Activated CD4-positive, CD25-positive, alpha-beta regulatory T cell treated with anti-CD3 and anti-CD28 coated beads, Interleukin-2, amount 50 U/mL, for 72 hours (primary cell): ENCODE data around the gene KISS1.

Source experiments
- DNase-seq: peaks from one replicate; pipeline ENCODE4 v3.0.0; 2021

Gene KISS1

DNA sequence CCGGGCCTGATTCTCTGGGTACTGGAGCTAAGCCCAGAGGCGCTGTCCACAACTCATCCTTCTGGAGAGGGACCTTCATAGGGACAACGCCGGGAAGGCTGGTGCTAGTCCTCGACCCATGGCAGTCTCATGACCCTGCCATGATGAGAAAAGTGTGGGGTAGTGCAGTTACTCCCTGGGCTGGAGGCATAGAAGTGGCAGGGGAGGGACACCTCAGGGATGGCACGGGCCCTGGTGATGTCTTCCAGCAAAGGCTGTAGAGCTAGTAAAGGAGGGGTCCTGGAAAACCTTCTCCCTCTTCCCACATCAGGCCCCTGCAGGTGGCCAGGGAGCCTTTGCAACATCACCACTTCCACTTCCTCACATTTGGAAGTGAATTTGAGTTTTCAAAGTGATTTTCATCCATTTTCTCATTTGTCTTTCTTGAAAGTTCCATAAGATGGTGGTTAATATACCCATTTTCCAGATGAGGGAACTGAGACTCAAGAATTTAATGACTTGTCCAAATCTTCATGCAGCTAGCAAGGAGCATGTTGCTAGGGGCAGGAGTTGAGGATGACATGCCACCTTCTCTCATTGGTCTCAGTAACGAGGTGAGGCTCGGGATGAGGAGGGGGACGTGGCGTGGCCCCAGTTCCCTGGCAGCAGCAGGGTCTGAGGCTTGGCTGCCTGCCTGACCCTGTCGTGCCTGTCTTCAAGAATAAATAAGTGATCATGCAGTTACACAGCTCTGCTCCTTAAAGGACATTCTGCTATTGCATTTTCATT lies 20.8 kb upstream of the KISS1 start:
- DNase-seq = no peak

- no peak for DNase-seq
Measured at GRCh38 chr1:204216236-204216635, 19.9 kb upstream of the KISS1 start.

DNA sequence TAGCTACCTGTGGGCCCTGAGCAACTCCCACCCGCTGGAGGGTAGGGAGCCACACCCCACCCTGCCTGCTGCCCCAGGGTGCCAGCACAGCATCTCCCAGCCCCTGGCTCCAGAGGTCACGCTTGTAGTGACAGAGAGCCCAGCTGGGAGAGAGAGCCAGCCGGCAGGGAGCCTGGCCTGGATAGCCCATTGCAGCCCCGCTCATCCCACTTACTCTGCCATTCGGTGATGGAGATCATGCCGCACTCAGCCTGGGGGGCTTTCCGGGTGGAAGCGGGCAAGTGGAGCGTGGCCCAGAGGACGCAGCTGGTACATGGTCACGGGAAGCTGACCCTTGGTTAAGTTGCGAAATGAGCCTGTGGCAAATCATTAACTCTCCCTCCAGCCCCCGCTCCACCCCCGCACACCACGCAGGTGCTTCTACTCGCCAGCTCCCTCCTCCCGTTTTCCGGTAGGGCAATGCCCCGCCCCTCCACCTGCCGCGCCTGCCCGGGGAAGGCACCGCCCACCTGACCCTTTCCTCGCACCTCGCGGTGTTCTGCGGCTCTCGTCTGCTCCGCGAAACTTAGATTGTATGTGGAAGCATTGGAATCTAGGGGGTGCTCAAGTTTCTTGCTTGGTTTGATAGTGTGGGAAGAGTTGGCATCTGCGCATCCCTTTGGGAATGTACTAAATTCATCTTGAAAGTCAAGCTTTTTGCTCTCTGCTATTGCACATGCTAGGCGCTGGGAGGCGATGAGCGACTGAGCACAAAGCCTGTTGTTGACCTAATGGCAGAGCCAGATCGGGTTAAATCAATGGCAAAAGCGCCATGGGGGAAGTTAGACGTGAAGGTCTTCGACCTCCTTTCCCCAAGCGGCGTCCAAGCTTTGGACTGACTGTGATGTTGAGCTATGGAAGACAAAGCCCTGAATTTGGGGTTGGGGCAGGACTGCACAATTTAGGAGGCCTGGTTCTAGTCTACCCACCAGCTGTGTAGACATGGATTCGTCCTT lies 17.7 kb upstream of the KISS1 start, which contains the start of gene GOLT1A:
GOLT1A (minus strand) TSS at position 321 of the 995 bp plus-strand sequence; CDS start at position 239, 82 bp downstream.
- DNase-seq = no peak

- no peak for DNase-seq
Measured at GRCh38 chr1:204212715-204213114, 16.4 kb upstream of the KISS1 start.

GRCh38 chr1:204211046-204211445 lies 14.8 kb upstream of the KISS1 start:
- DNase-seq = no peak

DNA sequence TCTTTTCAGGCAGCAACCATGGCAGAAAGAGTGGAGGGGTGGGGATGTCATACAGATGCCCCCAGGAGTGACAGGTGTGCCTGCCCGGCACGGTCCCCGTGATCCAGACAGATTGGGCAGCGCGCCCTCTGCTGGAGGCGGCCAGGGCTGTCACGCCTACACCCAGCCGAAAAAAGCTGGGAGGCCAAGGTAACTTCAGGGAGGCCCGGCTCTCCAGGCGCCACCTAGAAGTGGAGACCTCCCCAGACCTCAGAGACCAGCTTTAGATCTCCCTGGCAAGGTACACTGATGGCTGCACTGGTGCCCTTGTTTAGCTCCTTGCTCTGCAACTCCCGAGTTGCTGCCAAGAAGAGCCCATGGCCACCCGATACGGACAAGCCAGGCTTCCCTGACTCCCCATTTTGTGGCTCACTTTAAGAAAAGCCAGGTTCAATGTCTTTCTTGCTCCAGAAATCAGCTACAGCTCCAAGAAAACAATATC lies 10.9 kb upstream of the KISS1 start:
- DNase-seq = peak; percentile 77

DNA sequence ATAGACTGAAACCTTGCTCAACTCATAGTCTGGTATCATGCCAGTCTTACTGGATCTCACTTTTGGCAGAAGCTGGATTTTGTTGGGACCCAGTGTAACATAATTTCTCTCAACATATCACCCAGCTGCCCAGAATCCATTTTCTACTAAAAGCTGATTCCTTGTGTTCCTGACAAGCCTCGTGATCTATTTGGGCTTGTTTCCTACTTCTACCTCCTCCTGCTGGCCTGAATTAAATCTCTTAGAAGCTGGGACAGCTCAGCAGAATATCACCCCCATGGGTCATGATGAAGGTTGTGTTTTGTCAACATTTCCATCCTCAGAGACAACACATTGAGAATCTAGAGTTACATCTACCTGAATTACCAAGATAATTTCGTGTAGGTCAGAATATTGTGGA lies 9.8 kb upstream of the KISS1 start:
- no peak for DNase-seq

DNA sequence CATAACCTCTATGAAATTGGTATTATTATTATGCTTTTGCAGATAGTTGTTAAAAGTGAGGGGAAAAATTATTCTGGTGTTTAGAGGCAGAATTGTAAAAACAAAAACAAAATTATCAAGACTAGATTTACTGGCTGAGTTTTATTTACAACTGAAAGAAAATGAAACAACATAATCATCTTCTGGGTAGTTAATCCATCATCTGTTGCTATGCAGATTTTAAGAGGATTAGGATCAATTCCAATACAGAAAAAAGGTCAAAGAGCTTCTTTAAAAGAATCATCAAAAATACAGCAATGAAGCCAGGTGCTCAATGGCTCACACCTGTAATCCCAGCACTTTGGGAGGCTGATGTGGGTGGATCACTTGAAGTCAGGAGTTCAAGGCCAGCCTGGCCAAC lies 9.2 kb upstream of the KISS1 start:
- DNase-seq = no peak

- DNase-seq = no peak
Measured at GRCh38 chr1:204204944-204205343, 8.7 kb upstream of the KISS1 start.

- DNase-seq = no peak
Measured at GRCh38 chr1:204203206-204203767, 7.0 kb upstream of the KISS1 start.

- no peak for DNase-seq
Measured at GRCh38 chr1:204202481-204202880, 6.2 kb upstream of the KISS1 start.

DNA sequence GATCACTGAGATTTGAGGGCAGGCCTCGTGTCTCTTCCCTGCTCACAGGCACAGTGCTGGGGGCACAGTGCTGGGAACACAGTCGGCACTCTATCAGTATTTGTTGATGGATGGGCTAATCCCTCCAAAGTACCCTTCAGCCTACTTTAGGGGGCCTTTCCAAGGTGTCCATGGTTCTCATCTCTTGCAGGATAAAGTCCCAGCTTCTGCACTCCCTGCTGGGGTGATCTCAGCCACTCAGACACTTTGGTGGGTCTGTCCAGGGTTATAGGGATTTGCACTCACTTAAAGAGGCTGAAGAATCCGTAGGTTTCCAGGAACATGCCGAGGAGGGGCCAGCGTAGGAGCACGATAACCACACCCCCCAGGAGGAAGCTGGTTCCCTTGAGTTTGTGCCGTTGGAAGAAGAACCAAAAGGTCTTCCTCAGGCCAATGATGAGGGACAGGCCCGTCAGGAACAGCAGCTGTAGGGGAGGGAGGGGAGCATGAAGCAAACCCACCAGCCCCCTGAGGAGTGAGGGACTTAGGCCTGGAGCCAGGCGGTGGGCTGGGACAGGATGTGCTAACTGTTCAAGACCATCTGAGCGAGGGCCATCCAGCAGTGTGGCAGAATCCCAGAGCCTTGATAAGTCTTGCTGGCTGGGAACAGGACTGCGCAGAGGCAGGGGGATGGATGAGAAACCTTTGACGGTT lies 5.2 kb upstream of the KISS1 start:
- no peak for DNase-seq

DNA sequence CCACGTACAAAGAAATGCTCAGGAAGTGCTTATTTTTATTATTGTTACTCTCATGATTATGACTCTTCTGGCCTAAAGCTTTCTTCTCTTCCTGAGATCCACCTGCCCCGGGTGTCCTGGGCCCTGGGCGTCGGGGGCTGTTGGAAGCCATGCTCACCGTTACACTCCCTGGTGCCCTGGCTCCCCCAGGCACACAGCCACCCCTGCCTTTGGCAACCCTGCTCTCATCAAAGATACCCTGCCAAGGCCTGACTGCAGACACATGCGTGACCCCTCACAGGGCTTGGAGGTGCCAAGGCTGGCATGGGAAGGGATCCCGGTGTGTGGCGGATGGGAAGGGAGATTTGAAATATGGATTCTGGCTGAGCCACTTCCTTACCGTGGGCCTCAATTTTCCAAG lies 3.3 kb upstream of the KISS1 start:
- DNase-seq = no peak

- no peak for DNase-seq
Measured at GRCh38 chr1:204198348-204199340, 2.4 kb upstream of the KISS1 start.

DNA sequence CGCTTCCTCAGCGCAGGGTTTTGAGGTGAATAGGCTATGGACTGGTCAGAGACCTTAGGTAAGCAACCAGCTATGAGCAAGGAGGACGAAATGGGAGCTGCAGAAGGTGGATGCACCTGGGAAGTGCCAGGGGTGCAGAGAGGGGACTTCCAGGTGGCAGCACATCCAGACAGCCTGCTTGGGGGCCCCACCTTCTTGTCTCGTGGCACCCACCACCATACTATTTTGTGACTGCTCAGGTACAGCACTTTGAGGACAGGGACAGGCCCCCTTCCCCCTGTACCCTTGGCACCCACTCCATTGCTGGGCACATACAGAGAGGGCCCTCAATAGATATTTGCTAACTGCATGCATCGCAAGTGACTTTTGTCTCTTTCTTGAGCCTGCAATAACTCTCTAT lies 777 bp upstream of the KISS1 start:
- no peak for DNase-seq

DNA sequence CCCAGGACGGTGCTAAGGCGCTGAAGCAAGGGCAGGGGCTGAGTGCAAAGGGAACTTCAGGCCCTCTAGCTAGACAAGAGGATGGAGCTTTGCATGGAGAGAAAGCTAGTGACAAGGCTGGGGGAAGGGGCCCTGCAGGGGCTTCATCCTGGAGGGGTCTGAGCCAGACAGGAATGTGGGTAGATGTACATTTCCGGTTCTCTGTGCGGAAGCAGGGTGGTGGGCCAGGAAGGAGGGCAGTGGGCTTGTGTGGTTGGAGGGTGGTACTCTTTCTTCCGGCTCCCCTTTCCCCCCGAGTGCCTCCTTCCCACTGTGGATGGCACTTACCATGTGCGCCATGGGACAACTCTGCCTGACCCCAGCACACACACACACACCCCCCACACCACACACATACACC lies 1.5 kb downstream of the KISS1 start:
- no peak for DNase-seq

DNA sequence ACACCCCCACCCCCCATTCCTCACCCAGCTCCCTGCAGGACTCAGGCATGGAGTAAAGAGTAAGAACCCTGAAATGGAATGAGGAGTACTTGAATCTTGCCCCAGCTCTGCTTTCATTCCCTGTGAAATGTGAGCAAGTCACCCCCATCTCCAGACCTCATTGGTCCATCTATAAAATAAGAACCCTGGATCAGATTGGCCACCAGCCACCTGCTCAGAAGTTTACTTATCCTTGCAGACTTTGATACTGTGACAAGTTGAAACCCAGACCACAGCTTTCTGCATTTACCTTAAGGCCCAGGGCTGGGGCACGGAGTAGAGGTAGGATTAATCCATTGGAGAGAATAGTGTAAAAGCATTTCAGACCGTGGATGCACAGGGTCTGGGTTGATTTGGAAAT lies 2.2 kb downstream of the KISS1 start:
- DNase-seq = no peak

DNA sequence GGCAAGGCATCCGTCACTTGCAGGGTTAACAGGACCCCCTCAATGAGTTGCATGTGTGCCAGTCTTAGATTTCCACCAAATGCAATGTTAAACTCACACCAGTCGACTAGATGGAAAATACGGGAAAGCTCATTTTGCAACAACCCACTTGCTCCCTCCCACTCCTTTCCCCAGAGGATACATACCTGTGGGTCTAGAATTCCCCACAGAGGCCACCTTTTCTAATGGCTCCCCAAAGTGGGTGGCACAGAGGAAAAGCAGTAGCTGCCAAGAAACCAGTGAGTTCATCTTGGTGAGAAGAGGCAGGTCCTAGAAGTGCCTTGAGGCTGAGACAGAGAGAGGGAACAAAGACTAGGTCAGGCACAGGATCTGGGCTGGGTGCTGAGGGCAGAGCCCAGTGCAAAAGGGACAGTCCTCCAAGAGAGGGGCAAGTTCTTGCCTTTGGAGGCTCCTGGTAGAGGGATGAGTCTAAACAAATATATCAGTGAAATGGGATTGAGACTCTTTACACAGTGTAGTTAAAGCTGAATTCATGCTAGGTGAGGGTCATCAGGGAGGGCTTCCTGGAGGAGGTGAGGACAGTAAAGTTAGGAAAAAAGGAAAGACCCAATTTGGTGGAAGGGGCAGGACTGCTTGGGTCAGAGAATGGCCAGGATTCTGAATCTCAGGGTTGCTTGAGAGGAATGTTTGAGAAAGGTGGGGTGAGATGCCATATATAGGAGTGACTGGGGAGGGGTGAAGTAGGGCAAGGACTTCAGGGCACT lies 3.5 kb downstream of the KISS1 start:
- no peak for DNase-seq

- no peak for DNase-seq
Measured at GRCh38 chr1:204192046-204192445, 4.2 kb downstream of the KISS1 start.

DNA sequence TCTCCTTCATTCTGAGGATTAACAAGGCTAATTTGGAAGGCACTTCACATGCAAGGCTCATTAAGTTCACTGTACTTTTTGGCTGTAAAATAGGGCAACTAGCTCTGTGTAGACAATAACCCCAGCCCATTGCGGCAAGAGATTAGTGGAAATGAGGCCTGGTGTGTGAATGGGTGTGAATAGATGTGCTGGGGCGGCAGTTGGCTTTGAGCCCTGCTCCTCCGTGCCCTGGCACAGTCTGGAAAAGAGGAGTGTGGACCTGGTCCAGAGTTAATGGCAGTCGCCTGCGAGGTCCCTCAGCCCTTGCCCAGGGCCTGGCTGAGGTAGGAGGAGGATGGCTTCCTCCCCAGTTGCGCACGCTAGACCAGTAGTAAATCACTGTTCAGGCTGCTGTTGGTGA lies 4.8 kb downstream of the KISS1 start:
- DNase-seq = no peak
